Stimulated activated CD8-positive, alpha-beta memory T cell treated with anti-CD3 and anti-CD28 coated beads, Interleukin-7, amount 100 ng/mL, for 1 hour (primary cell): ENCODE results near the gene NUDT13.
A peak's percentile ranks its signal among the peaks of the same experiment; 100 is the strongest.

ENCODE experiments used
- DNase-seq, 2 donors: peaks; one replicate each; pipeline ENCODE4 v3.0.0-alpha.2; 2020; ENCODE audit warnings: low read depth in 2 of 2

Gene NUDT13

DNA sequence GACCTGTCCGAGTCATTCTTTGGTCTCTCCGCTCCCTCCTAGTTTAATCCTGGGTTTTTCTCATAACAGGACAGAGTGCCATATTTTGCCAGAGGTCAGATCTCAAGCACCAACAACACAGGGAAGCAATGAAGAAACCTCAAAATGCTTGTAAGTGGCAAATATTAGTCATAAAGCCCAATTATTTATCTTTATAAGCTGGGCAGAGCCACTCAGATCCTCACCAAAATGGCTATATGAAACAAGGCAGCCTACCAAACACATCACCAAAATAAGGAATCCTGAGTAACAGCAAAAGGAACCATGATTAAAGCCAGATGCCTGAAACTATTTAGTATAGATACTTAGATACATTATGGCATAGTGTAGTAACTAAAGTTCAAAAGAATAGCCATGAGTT is 52.8 kb downstream of the NUDT13 start:
- DNase-seq: no peak

DNA sequence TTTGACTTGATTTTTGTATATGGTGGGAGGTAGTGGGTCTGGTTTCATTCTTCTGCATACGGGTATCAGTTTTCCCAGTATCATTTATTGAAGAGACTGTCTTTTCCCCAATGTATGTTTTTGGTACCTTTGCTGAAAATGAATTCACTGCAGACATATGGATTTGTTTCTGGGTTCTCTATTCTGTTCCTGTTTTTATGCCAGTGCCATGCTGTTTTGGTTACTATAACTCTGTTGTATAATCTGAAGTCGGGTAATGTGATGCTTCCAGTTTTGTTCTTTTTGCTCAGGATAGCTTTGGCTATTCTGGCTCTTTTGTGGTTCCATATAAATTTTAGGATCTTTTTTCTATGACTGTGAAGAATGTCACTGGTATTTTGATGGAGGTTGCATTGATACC is 56.7 kb downstream of the NUDT13 start:
- DNase-seq: no peak

DNA sequence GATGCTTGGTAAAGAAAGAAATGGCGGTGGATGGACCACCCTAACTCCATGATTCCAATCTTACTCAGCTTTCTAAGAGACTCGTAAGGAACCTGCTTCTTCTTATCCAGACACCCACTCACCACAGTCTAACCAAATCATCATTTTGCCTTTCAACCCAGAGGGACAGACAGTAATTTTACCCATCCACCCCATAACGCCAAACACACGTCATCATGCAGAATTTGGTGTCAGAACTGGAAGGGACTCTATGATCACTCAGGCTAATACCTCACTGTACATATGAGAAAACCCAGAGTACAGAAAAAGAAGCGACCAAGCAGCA is 57.2 kb downstream of the NUDT13 start:
- no peak for DNase-seq

DNA sequence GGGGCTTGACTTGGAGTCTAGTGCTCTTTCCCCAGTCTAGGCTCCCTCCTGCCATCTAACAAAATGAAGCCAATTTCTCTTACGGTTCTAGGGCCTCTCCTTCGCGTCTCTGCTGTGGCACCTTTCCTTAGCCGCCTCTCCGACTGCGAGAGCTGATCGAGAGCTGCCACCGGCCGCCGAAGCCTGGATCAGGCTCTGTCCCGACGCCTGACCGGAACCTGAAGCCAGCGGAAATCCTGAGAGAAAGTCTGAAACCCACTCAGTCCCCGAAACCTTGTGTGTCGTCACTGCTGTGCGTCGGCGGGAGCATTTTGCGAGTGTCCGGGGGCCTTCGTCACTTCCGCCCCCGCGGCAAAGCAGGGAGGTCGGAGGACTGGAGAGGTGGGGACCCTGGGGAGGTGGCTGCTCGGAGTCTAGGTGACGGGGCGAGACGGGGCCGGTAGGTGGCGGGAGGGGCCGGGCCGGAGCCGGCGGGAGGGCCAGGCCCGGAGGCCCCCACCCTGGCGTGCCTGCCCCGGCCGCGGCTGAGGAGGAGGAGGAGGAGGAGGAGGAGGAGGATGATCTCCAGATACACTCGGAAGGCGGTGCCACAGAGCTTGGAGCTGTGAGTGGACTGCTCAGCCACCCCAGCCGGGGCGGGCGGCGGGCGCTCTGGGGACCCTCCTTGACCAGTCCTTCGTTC is 57.7 kb downstream of the NUDT13 start, which contains the start of the genes ECD and FAM149B1:
TSS of gene ECD (minus strand) at position 226 of the 682 bp plus-strand sequence. CDS start 4,071 bp downstream, outside the sequence.
TSS of gene FAM149B1 (plus strand) at position 337 of the 682 bp plus-strand sequence. CDS start at position 558, 221 bp downstream.
- DNase-seq: peak; percentile 82

DNA sequence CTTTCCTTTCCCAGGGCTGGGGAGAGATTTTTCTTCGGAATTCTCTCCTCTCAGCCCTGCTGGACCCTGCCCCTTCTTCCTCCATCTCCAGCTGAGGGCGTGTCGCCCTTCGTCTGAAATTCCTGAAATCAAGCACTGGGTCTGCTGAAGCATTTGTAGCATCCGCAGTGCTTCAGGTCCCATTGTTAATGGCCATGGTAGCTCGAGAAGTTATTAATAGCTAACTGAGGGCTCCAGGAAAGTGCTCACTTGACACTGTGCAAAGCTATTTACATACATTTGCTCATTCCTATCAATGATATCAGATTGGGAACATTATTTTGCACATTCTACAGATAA is 58.2 kb downstream of the NUDT13 start:
- no peak for DNase-seq

DNA sequence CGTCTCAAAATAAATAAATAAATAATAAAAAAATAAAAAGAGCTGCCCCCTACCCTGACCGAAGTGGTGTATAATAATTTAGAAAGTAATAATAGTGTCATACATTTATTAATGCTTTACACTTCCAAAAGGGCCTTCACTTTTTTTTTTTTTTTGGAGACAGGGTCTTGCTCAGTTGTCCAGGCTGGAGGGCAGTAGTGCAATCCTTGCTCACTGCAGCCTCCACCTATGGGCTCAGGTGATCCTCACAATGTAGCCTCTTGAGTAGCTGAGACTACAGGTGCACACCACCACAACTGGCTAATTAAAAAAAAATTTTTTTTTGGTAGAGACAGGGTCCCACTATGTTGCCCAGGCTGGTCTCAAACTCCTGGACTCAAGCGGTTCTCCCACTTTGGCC is 59.1 kb downstream of the NUDT13 start:
- no peak for DNase-seq

DNA sequence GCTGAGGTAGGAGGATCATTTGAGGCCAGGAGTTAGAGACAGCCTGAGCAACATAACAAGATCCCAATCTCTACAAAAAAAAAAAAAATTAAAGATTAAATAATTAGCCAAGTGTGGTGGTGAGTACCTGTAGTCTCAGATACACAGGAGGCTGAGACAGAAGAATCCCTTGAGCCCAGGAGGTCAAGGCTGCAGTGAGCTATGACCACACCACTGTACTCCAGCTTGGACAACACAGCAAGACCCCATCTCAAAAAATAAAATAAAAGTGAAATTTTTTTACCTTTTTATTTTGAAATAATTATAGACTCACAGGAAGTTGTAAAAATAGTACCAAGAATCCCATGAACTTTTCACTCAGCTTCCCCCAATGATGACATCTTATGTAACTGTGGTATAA is 62.6 kb downstream of the NUDT13 start:
- DNase-seq: no peak

DNA sequence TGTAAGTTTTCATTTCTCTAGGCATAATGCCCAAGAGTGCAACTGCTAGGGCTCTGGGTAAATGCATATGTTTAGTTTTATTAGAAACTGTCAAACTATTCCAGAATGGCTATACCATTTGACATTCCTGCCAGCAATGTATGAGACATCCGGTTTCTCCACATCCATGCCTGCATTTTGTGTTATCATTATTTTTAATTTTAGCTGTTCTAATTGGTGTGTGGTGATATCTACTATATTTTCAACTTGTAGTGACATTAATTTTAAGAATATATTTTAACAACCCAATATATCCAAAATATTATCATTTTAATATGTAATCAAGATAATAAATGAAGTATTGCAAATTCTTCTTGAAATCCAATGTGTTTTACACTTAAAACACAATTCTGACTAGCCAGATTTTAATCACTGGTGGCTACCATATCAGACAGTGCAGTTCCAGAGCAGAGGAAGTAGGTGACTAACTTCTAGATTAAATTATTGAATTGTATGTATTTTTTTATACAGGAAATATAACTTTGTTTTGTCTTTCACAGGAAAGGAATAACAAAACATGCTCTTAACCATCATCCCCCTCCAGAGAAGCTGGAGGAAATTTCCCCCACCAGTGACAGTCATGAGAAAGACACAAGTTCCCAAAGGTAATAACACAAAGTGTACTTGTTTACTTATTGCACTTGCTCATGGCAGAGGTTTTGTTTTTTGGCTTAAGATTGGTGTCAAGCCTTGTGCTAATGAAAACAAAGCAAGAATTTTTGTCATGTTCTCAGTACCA is 64.1 kb downstream of the NUDT13 start:
- DNase-seq: no peak
